ENCODE results near the gene SLC2A11.

GRCh38 chr22:23828800-23829680, 28.6 kb upstream of the SLC2A11 start:
- TF ChIP-seq CTCF (conservative IDR thresholded peaks at IDR 0.05; ENCODE audit: low read depth, low read length) (no peak), EZH2 (IDR thresholded peaks at IDR 0.05; ENCODE audit: low read length, unreplicated experiment) (no peak)
